NCI-H774 (cell line): Measurements from ENCODE around the gene RAB3IL1.
"Not testable (repeated sequence)": the region's sequence is repeated elsewhere in the genome, so short reads cannot be mapped to it uniquely, and the experiment has no call there.

Experiments used
- DNase-seq: peaks from one replicate; lab custom pipeline; 2025; lab: John Stamatoyannopoulos, UW

RAB3IL1 gene, protein sequence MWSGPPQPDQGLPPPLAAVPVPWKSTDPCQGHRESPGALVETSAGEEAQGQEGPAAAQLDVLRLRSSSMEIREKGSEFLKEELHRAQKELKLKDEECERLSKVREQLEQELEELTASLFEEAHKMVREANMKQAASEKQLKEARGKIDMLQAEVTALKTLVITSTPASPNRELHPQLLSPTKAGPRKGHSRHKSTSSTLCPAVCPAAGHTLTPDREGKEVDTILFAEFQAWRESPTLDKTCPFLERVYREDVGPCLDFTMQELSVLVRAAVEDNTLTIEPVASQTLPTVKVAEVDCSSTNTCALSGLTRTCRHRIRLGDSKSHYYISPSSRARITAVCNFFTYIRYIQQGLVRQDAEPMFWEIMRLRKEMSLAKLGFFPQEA

GRCh38 chr11:61917334-61918109 lies at the start of gene RAB3IL1:
Gene RAB3IL1 (minus strand): TSS chr11:61917566. CDS start chr11:61917367, 199 bp downstream.
- no peak for DNase-seq

DNA sequence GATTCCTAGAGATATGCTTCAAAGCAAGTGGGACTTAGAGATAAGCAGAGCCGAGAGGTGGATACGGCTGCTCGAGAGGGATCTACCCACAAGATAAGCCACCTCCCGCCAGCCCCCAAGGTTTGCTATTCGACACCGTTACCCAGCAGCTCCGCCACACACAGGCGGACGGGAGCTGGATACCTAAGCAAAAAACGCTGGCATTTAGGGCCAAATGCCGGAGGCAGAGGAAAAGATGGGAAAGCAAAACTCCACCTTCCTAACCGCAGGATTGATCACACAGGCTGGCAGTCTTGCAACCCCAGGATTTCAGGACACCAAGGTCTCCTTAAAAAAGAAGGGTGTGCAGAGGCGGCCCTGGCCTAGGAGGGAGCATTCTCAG lies 49.4 kb upstream of the RAB3IL1 start:
- DNase-seq, result no peak

DNA sequence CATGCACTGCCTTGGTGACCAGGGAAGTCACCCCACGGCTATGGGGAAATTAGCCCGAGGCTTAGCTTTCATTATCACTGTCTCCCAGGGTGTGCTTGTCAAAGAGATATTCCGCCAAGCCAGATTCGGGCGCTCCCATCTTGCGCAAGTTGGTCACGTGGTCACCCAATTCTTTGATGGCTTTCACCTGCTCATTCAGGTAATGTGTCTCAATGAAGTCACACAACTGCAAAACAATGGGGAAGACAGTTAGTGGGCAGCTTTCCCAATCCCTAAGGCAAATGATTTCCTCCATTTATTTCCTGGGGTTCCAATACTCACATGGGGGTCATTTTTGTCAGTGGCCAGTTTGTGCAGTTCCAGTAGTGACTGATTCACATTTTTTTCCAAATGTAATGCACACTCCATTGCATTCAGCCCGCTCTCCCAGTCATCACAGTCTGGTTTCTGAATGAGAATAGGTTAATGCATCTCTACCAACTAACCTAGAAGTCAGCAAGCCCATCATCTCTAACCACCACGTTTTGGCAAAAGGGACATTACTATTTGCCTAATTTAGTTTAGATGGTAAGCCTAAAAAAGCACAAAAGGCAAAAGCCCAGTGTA lies 47.4 kb upstream of the RAB3IL1 start:
- not testable (repeated sequence) for DNase-seq

DNA sequence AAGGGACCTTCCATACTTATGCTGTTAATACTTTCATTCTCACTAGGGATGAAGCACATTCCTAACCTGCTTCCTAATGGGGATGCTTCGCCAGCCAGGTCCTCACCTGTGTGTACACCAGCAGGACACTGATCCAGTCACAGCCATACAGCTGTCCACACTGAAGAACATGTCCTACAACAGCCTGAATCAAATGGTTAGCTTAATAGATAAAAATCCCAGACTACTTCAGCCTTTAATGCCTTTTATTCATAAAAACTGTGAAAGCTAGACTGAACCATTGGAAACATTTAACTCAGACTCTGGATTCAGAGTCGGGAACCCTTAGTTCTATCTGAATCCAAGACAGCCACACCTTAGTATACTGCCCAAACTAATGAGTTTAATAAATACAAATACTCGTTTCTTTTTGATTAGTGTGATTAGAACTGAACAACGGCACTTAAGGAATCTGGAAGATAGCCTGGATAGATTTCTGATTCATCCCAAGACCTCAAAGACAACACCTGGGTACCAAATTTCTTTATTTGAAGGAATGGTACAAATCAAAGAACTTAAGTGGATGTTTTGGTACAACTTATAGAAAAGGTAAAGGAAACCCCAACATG lies 46.8 kb upstream of the RAB3IL1 start:
- no peak for DNase-seq

DNA sequence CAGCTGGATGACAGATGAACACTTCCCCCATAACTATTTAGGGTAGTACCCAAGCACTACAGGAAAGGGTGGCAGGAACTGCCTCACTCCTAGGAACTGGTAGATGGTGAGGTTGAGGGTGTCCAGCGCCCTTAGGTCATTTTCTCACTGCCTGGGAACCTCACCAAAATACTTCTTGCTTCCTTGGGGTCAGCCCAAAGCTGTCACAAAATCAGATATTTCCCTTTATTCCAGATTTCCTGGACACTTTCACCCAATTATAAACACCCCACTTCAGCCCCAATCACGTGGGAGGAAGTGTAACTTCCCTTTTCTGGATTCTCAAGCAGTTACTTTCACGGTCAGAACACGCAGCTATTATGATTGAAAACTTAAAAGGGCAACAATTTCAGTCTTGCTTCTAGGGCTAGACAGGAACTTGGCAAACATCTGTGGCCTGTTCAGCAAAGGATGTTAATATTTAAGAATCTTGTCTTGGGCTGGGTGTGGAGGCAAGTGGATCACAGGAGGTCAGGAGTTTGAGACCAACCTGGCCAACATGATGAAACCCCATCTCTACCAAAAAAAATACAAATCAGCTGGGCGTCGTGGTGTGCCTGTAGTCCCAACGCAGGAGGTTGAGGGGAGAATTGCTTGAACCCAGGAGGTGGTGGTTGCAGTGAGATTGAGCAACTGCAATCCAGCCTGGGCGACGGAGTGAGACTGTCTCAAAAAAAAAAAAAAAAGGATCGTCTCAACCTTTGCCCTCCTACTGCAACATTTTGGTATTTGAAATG lies 46.1 kb upstream of the RAB3IL1 start:
- no peak for DNase-seq

- no peak for DNase-seq
Measured at GRCh38 chr11:61963016-61963281, 45.6 kb upstream of the RAB3IL1 start.

GRCh38 chr11:61962213-61963015 lies 45.0 kb upstream of the RAB3IL1 start:
- DNase-seq, result no peak

- no peak for DNase-seq
Measured at GRCh38 chr11:61961570-61962212, 44.3 kb upstream of the RAB3IL1 start.

GRCh38 chr11:61960532-61960931 lies 43.2 kb upstream of the RAB3IL1 start:
- no peak for DNase-seq

DNA sequence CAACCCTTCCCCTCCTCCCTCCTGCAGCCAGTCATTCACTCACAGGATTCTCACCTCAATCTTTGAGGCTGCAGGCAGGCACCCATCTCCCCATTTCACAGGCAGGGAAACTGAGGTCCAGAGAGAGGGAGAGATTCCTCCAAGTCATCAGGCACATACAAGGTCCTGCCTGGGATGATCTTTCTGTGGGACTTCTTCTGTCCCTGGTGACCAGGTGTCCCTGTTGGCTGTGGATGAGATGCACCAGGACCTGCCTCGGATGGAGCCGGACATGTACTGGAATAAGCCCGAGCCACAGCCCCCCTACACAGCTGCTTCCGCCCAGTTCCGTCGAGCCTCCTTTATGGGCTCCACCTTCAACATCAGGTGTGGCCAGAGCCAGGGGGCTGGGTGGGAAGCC lies 42.3 kb upstream of the RAB3IL1 start:
- DNase-seq, result no peak

DNA sequence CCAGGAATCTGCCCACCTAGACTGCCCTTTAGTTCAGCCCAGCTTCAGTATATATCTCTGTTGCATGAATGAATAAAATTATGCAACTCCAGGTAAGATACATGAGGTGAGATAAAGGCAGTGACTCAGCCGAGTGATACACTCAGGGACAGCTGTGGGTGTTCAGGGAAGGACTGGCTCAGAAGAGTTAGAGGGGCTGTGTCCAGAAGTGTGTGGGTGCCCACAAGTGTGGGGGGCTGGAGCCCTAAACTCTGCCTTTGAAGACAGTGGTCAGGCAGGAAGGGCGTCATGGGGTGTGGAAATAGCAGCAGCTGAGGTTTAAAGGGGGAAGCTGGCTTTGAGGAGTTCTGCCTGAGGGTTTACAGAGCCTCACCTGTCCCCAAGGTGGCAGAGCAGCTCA lies 41.7 kb upstream of the RAB3IL1 start:
- DNase-seq, result no peak

DNA sequence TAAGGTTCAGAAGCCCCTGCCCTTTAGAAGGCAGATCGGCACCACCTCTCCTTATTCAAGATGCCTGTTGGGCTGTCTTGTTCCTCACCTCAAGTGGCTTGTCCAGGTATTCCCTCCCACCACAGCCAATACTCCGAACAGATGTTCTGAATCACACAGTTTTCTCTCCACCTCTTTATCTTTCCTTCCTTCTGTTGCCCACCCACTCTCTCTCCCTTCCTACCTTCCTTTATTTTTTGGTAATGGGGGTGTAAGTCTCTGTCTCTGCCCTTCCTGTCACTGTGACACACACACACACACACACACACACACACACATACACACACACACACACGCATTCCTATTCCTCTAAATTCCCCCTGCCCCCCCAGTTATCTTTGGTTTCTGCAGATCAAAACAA lies 41.2 kb upstream of the RAB3IL1 start:
- DNase-seq, result no peak

- DNase-seq, result no peak
Measured at GRCh38 chr11:61957021-61957770, 39.8 kb upstream of the RAB3IL1 start.

- DNase-seq, result no peak
Measured at GRCh38 chr11:61956191-61957020, 39.0 kb upstream of the RAB3IL1 start.

- no peak for DNase-seq
Measured at GRCh38 chr11:61955422-61956135, 38.2 kb upstream of the RAB3IL1 start.

GRCh38 chr11:61954851-61955421 lies 37.6 kb upstream of the RAB3IL1 start:
- no peak for DNase-seq

DNA sequence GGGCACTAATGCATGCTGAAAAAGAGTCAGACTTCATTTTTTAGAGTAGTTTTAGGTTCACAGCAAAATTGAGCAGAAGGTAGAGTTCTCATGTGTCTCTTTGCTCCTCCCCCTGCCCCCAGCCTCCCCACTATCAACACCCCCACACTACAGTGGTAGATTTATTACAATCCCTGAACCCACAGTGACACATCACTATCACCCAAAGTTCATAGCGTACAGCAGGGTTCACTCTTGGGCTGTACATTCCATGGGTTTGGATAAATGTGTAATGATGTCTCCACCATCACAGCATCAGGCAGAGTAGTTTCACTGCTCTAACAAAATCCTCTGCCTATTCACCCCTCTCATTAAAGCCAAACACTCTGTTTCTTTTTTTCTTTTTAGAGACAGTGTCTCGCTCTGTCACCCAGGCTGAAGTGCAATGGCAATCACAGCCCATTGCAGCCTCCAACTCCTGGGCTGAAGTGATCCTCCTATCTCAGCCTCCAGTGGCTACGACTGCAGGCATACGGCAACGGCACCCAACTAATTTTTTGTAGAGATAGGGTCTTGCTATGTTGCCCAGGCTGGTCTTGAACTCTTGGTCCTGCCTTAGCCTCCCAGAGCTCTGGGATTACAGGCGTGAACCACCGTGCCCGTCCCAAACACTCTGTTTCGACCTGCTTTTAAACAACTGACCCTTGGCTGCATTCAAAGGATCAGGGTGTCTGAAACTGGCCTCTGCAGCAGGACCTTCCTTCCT lies 36.9 kb upstream of the RAB3IL1 start:
- no peak for DNase-seq
